ENCODE data around the gene NRTN. TPM values are rescaled to one million over a fixed set of nuclear protein-coding genes. Genes with fewer than 3 reads are reported as not detected.

Gene NRTN
- total RNA-seq, 4 donors from 2014 or later: not detected

GRCh38 chr19:5818594-5818993, 13.7 kb downstream of the NRTN start:
- WGBS, 2 donors: 36 to 58% methylated on average over 8 to 10 of the region's 10 CpGs
- H3K27me3 ChIP-seq: peaks cover 0 to 56% of the 10 kb centered on the region in 2 donors

DNA sequence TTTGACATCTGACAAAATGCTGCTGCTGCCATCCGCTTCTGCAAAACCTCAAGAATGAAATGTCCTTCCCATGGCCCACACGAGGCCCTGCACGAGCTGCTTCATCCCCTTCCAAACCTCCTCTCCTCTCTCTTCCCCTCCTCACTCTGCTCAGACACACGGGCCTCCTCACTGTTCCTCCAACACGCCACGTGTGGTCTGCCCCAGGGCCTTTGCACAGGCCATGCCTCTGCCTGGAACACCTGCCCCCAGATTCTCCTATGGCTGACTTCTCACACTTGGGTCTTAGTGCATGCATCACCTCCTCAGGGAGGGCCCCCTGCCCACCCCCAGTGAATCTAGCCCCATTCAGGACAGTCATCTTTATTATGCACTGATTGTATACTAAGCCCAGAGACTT, 15.9 kb downstream of the NRTN start:
- Histone ChIP-seq H3K4me1 (no peaks in the 10 kb centered on the region), H3K27me3 (peaks cover 0 to 43% of the 10 kb centered on the region in 2 donors), H3K9me3 (no peaks in the 10 kb centered on the region), H3K36me3 (no peaks in the 10 kb centered on the region), H3K4me3 (no peak overlapping the region), H3K27ac (no peak overlapping the region)
- no peak for DNase-seq (ENCODE audit: low spot score in 2 of 2)
- no peak for TF ChIP-seq EP300 (IDR thresholded peaks at IDR 0.05)
- TF ChIP-seq, protein P1, sequence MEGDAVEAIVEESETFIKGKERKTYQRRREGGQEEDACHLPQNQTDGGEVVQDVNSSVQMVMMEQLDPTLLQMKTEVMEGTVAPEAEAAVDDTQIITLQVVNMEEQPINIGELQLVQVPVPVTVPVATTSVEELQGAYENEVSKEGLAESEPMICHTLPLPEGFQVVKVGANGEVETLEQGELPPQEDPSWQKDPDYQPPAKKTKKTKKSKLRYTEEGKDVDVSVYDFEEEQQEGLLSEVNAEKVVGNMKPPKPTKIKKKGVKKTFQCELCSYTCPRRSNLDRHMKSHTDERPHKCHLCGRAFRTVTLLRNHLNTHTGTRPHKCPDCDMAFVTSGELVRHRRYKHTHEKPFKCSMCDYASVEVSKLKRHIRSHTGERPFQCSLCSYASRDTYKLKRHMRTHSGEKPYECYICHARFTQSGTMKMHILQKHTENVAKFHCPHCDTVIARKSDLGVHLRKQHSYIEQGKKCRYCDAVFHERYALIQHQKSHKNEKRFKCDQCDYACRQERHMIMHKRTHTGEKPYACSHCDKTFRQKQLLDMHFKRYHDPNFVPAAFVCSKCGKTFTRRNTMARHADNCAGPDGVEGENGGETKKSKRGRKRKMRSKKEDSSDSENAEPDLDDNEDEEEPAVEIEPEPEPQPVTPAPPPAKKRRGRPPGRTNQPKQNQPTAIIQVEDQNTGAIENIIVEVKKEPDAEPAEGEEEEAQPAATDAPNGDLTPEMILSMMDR (IDR thresholded peaks at IDR 0.05): no peak
- TF ChIP-seq POLR2A (IDR thresholded peaks at IDR 0.05): no peak
- 53 to 63% methylated on average over 6 of the region's 6 CpGs for WGBS, 2 donors

More at GRCh38 chr19:5818594-5818993, 13.7 kb downstream of the NRTN start:
- Histone ChIP-seq H3K36me3 (no peaks in the 10 kb centered on the region), H3K4me3 (no peak overlapping the region), H3K9me3 (no peaks in the 10 kb centered on the region), H3K27ac (no peak overlapping the region), H3K4me1 (no peaks in the 10 kb centered on the region)
- no peak for TF ChIP-seq POLR2A (IDR thresholded peaks at IDR 0.05)
- TF ChIP-seq EP300 (IDR thresholded peaks at IDR 0.05): no peak
- TF ChIP-seq, protein P1 (IDR thresholded peaks at IDR 0.05): no peak
- DNase-seq (ENCODE audit: low spot score in 2 of 2): no peak

DNA sequence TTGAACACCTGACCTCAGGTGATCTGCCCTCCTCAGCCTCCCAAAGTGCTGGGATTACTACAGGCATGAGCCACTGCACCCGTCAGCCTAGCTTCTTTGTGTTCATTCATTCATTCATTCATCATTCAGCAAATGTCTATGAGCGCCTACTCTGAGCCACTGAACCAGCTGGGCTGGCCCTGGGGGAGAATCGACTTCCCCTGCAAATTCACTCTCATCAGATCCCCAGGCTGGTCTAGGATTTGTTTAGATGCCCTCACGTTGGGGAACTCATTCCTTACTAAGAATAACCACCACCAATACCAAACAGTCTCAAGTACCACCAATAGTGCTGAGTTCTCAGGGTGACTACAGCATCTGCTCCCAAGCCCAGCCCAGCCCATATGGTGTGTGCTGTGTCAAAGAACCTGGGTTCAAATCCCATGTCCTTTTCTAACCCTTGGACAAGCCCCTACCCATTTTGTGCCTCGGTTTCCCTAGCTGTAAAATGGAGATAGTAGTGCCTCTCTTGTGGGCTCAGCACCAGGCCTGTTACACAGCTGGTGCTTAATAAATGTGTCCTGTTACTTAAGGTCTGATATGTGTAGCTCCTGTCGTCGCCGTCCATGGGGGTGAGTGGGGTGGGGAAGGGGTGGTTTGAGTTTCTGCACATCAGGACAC, 16.8 kb downstream of the NRTN start:
- Histone ChIP-seq H3K9me3 (no peaks in the 10 kb centered on the region), H3K4me3 (no peak overlapping the region), H3K36me3 (no peaks in the 10 kb centered on the region), H3K4me1 (no peaks in the 10 kb centered on the region), H3K27me3 (peaks cover 0 to 38% of the 10 kb centered on the region in 2 donors), H3K27ac (no peak overlapping the region)
- TF ChIP-seq, protein P1 (IDR thresholded peaks at IDR 0.05): no peak
- TF ChIP-seq POLR2A (IDR thresholded peaks at IDR 0.05) (no peak), EP300 (IDR thresholded peaks at IDR 0.05) (no peak)
- no peak for DNase-seq (ENCODE audit: low spot score in 2 of 2)
- 60 to 62% methylated on average over 8 of the region's 8 CpGs for WGBS, 2 donors

- DNase-seq (ENCODE audit: low spot score in 2 of 2): no peak
- H3K4me1 ChIP-seq: no peaks in the 10 kb centered on the region
- no peak for TF ChIP-seq EP300 (IDR thresholded peaks at IDR 0.05)
These were observed 17.4 kb downstream of the NRTN start for GRCh38 chr19:5822181-5822844.

DNA sequence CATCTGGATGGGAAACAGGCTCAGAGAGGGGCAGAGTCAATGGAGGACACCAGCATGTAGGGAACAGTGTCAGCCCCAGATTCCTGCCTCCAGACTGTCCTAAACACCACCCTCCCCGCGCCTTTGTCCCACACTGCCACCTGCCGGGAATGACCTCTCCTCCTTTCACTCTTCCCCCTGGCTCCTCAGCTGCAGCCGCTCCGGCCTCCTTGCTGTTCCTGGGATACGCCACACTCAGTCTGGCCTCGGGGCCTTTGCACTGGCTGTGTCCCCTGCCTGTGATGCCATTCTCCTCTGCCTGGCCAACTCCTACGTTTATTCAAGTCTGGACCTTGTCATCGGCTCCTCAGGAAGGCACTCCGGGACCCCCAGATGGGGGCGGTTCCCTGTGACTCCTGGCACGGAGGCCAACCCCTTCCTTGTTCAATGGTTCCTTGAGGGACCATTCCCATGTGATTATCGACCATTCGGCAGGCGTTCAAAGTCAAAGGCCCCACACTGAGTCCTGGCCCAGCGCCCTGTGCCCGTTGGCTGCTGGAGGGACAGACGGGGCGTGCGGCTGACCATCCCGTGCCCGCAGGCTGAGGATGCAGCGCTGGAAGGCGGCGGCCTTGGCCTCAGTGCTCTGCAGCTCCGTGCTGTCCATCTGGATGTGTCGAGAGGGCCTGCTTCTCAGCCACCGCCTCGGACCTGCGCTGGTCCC, 18.9 kb downstream of the NRTN start:
- no peak overlapping the region for H3K27ac ChIP-seq
- DNase-seq (ENCODE audit: low spot score in 2 of 2): no peak
- 82 to 83% methylated on average over 28 to 29 of the region's 30 CpGs for WGBS, 2 donors
- no peaks in the 10 kb centered on the region for H3K9me3 ChIP-seq
- no peaks in the 10 kb centered on the region for H3K36me3 ChIP-seq
- no peak overlapping the region for H3K4me3 ChIP-seq
- TF ChIP-seq EP300 (IDR thresholded peaks at IDR 0.05) (no peak), POLR2A (IDR thresholded peaks at IDR 0.05) (no peak)
- TF ChIP-seq, protein P1 (IDR thresholded peaks at IDR 0.05): no peak
- H3K4me1 ChIP-seq: peaks cover 0 to 9% (median 4%) of the 10 kb centered on the region in 4 donors
- peaks cover 0 to 42% of the 10 kb centered on the region in 2 donors for H3K27me3 ChIP-seq

More at GRCh38 chr19:5822181-5822844, 17.4 kb downstream of the NRTN start:
- Histone ChIP-seq H3K4me3 (no peak overlapping the region), H3K36me3 (no peaks in the 10 kb centered on the region), H3K27me3 (peaks cover 0 to 39% of the 10 kb centered on the region in 2 donors), H3K27ac (no peak overlapping the region), H3K9me3 (no peaks in the 10 kb centered on the region)
- 43 to 47% methylated on average over 17 to 30 of the region's 30 CpGs for WGBS, 2 donors
